HG02623 (cell line): ENCODE measurements around the gene ARHGAP8.
"Not testable (repeated sequence)": the region's sequence is repeated elsewhere in the genome, so short reads cannot be mapped to it uniquely, and the experiment has no call there.

Experiments used
- ATAC-seq: cut with Tn5 transposase; IDR thresholded peaks from one replicate; pipeline ENCODE4 v1.9.1; 2021; ENCODE audit warnings: moderate library complexity; ENCODE audit not compliant: unreplicated experiment

The ARHGAP8 gene

DNA sequence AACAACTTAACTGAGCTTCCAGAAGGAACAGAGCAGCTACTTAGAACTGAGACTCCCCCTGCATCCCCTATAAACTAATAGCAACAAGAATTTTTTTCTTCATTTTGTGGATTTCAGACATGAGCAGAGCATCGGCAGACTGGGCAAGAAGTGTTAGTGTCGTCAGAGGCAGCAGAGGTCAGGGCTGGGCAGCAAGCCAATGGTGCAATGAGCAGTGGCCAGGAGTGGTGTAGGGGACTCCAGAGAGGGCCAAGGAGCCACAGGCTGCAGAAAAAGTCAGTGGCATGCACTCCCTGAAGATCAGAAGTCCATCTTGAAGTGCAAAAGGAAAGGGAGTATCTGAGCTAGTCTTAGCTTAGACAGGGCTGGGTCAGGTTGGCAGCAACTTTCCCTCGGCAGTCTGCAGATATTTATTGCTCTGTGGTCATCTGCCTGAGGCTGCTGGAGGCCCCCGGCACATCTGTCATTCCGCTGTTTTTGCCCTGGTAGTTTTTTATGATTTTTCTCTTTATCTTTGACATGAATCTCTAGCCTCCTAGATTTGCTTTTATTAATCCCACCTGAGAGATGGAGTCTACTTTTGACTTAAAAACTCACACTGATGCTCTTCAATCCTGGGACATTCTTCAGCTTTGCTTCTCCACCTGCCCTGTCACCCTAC is 152.2 kb downstream of the ARHGAP8 start:
- ATAC-seq, result not testable (repeated sequence)

DNA sequence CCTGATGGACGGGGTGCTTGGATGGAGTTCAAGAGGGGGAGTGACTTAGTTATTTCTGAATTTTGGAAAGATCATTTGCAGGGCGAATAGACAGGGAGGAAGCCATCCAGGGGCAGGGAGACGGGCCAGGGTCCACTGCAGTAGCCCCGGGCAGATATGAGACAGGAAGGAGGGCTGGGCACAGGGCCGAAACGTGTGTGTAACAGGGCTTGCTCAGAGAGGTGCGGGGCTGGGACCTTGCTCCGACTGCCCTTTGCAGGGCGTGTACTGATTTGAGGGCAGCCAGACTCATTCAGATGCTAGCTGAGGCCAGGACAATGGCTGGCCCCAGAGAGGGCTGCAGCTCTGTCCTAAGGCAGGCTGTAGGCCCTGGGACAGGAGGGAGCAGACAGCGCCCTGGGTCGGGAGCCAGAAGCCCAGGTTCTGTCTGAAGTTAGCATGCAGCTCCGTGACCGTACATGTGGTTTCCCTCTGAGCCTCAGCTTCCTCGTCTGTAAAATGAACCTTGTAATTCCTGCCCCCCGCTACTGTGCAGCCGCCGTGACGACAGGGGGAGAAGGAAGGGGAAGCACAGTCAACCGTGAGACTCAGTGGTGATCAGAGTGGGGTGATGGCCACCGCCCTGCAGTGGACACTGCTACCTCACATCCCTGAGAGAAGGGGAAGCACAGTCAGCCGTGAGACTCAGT is 154.0 kb downstream of the ARHGAP8 start:
- no peak for ATAC-seq

DNA sequence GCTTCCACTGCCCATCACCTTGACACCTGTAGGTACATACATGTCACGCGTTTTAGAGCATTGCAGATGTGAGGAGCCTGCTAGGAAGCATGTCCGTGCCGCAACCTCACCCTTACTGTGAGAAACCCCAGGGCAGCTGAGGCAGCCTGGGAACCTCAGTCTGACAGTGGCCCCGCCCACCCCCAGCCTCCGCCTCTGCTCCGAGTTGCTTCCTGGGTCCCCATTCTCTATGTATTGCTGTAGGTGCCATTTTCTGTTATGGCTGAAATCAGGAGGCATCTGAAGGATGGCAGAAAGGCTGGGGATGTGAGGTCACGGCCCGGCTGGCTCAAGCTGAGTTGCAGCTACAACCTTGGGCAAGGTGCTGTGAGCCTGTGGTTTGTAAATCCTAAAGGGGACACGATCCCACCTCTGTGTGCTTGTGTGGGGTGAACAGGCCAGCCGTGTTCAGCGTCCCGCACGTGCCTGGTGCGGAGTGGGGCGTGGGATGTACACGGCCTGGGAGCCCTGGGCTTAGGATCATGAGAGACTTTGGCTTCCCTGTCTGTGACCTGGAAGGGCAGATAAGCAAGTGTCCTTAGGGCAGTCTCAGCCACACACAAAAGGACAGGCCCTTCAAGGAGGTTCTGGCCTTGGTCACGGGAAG is 154.7 kb downstream of the ARHGAP8 start:
- no peak for ATAC-seq

DNA sequence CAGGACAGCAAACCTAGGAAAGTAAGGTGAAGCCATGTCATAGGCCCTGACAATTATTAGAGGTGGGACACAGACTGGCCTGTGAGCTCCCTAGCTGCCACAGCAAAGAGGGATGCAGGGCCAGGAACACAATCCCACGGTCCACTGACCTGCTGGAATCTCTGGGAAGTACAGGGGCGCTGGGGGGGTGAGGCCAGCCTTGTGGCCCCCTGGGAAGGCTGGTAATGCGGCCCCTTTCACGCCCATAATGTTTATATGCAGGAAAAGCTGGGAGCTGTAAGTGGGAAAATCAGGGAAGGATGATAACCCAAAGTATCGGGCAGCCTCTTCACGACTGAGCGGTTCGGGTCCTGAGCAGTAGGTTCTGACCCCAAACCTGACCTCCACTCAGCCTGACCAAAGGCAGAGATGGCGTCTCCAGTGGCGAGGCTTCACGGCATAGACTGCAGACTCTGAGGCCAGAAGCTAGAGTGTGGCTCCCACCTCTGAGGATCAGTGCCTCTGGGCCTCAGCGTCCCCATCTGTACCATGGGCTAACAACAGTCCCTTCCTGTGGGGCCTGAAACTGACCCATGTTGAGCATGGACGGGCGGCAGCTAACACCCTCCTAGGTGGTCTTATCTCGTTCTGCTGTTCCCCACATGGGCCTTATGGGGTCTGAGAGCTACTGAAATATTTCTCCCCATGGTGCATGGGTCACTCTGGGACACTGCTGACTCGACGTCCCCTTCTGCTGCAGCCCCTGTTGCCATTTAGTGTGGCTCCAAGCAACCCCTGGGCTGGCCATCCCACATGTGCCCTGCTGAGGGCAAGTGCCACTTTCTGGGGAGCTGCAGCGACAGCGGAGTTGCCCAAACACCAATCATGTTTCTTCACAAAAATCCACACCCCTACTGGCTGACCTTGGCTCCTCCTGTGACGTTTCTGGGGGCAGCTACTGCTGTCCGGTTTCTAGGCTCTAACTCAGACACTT is 155.7 kb downstream of the ARHGAP8 start:
- ATAC-seq, result no peak

DNA sequence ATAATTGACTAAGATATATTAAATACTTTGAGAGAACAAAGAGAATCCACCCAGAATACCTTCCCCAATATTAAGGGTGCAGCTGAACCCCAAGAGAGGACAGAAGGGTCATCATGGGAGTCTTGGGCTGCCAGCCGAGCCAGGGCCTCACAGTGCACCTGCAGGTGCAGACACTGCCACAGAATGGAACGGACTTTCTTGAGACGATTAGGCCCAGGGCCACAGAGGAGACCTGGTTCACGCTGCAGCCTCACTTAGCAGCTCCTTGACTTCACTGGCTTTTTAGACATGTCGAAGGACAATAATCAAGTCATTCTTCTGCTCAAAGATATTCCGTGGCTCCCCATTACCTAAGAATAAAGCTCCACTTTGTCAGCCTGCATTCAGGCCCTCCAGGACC is 156.9 kb downstream of the ARHGAP8 start:
- ATAC-seq, result no peak
